UCSD-AML1 (cell line): ENCODE measurements around the gene HOXA7.
A peak's percentile ranks its signal among the peaks of the same experiment; 100 is the strongest.

Experiments used
- DNase-seq: peaks from one replicate; lab custom pipeline; 2025; ENCODE audit not compliant: unreplicated experiment; lab: John Stamatoyannopoulos, UW

HOXA7 gene

GRCh38 chr7:27171637-27172314 is 15.3 kb upstream of the HOXA7 start:
- DNase-seq: peak; percentile 30

- peak; percentile 30 for DNase-seq
Observed at GRCh38 chr7:27171325-27171636, 14.8 kb upstream of the HOXA7 start.

DNA sequence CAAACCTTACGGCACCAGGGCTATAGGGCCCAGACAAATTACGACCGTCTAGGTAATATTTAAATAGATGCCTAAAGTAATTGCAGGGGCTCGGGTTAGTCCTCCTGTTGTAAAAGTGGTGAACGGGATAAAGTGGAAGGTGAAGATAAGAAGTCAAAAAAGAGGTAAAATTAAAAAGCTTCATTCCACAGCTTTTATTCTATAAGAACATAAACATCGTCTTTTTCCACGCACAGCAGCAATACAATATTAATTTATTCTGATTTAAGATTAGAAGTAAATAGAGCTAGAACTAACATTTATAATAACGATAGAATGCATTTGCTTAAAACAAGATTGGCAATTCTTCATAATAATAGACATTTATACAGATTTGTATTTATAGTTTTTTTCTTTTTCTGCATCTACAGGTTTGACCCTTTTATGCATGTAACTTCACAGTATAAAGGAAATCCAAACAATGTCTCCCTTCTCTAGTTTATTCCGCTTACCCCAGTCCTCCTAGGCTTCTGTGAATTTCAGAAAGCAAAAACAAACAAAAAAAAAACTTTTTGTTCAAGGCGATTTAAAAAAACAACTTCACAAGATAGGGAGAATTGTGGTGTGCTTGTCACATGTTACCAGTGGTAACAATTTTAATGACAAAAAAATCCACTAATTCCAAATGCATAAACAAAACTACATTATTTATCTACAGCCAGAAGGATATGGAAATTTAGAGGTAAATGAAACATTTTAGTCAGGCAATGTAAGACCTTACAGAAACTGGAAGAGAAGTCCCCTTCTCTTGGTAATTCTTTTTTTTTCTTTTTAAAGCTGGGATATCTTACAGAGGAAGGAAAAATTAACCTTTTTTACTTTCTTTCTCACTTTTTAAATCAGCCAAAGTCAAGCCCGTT is 14.2 kb upstream of the HOXA7 start:
- no peak for DNase-seq

GRCh38 chr7:27169658-27170425 is 13.4 kb upstream of the HOXA7 start:
- DNase-seq: peak; percentile 44

- DNase-seq: peak; percentile 66
Observed at GRCh38 chr7:27168265-27168947, 11.9 kb upstream of the HOXA7 start.

DNA sequence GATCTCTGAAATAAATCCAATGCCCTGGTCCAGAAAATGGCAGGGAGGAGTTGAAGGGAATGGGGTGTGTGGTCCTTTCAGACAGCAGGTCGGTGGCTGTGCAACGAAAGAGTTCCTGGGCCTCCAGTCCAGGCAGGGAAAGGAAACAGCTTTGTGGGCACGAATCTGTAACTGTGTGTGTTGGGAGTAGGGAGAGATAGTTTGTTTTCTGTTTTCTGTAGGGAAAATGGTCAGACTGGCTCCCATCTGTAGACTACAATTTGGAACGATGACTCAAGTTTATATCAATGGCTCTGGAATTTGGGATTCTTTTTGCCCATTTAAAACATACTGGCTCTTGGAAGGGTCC is 11.4 kb upstream of the HOXA7 start:
- DNase-seq: no peak

GRCh38 chr7:27166531-27167505 is 10.3 kb upstream of the HOXA7 start:
- DNase-seq: peak; percentile 69

DNA sequence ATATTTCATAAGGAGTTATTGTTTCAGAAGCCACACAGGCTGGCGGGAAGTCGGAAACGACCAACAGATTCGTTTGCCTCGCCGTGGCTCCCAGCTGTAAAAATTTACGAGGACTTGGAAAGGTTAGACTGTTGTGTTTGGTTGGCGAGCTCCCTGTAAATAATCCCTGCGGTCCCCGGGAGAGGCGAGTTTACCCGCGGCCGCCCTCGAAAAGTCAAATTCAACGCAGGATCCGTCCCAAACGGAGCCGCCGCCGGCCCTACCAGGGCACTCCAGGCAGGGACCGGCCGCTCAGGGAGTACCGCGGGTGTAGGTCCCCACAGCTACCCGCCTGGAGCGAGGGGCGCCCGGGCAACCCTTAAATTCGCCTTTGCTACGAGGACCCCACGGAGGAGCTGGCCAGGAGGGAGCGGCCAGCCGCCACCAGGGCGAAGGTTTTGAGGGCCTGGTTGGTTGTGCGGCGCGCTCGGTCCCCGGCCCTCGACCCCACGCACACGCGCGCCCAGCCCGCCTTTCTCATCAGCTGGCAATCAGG is 9.6 kb upstream of the HOXA7 start:
- no peak for DNase-seq

DNA sequence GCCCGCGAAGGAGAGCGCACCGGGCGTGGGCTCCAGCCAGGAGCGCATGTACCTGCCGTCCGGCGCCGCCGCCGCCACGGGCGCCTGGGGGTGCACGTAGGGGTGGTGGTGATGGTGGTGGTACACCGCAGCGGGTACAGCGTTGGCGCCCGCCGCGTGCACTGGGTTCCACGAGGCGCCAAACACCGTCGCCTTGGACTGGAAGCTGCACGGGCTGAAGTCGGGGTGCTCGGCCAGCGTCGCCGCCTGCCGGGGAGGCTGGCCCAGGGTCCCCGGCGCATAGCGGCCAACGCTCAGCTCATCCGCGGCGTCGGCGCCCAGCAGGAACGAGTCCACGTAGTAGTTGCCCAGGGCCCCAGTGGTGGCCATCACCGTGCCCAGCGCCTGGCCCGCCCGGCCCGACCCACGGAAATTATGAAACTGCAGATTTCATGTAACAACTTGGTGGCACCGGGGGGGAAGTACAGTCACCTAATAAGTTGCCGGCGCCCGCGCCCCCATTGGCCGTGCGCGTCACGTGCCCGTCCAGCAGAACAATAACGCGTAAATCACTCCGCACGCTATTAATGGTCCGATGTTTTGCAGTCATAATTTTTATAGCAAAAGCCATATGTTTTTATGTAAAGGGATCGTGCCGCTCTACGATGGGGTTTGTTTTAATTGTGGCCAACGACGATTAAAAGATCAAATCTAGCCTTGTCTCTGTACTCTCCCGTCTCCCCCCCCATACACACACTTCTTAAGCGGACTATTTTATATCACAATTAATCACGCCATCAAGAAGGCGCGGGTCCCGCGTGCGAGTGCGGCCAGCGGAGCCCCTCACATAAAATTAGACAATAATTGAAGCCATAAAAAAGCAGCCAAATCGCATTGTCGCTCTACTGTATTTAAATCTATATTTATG is 8.9 kb upstream of the HOXA7 start, which contains the start of gene HOXA9:
HOXA9 (minus strand) TSS at position 449 of the 907 bp plus-strand sequence; CDS start at position 369, 80 bp downstream.
- no peak for DNase-seq

- DNase-seq: no peak
Observed at GRCh38 chr7:27164367-27165088, 8.1 kb upstream of the HOXA7 start.

DNA sequence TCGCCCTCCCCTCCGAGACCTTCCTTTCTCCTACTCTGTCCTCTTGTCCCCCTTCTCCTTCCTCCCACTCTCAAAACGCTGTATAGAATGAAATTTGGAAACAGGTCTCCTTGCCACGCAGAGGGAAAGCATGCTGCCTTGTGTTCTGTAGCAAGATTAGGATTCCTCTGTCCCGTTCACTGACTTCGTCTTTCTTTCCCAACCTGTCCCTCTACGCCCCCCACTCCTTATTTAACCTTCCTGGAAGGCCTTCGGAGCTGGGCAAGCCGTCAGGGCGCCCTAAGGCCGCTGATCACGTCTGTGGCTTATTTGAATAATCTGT is 7.5 kb upstream of the HOXA7 start:
- DNase-seq: no peak

DNA sequence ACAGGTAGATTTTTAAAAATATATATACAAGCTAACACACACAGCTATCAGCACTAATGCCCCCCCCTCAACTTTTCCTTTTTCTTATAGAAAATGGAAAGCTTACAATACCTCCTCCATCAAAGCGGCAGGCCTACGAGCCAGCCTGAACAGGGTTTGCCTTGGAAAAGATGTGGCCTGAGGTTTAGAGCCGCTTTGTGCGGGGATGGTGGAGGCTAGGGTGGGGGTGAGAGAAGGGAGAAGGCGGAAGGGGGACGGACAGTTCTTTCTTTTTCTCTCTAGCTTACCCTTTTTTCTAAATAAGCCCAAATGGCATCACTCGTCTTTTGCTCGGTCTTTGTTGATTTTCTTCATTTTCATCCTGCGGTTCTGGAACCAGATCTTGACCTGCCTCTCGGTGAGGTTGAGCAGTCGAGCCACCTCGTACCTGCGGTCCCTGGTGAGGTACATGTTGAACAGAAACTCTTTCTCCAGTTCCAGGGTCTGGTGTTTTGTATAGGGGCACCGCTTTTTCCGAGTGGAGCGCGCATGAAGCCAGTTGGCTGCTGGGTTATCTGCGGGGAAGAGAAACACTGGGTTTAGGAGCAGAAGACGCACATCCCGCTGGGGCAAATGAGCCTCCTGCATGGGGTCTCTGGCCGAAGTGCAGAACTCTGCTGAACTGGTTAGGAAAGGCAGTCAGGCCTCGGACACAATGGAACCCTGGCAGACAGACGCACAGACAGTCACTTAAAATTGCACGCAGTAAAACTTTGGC is 7.0 kb upstream of the HOXA7 start:
- no peak for DNase-seq

DNA sequence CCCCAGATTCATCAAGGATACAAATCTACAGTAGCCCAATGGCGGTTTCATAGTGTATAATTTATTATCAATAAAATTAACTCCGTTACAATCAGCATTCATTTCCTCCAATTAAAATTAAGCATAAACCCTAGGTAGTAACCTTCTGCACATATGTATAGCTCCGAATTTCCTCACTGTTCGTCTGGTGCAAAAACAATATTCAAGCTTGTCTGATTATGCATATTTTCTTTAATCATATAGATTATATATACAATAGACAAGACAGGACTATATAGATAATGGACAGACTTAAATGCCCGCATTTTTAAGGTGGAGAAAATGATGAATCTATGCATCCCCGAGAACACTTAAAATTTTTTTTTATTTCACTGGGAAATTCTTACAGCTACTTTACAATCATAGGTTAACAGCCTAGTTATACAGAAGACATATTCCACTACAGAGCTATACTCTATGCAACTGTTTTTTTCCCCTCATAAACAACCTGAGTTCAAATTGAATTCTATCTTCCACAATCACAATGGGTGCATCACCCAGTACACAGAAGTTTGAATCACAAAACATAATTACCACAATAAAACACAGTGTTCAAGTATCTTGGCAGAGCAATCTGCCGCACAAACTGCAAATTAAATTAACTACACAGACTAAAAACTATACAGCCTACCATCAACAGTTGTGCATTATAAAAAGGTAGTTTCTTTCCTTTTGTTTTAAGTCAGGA is 6.2 kb upstream of the HOXA7 start:
- DNase-seq: no peak

DNA sequence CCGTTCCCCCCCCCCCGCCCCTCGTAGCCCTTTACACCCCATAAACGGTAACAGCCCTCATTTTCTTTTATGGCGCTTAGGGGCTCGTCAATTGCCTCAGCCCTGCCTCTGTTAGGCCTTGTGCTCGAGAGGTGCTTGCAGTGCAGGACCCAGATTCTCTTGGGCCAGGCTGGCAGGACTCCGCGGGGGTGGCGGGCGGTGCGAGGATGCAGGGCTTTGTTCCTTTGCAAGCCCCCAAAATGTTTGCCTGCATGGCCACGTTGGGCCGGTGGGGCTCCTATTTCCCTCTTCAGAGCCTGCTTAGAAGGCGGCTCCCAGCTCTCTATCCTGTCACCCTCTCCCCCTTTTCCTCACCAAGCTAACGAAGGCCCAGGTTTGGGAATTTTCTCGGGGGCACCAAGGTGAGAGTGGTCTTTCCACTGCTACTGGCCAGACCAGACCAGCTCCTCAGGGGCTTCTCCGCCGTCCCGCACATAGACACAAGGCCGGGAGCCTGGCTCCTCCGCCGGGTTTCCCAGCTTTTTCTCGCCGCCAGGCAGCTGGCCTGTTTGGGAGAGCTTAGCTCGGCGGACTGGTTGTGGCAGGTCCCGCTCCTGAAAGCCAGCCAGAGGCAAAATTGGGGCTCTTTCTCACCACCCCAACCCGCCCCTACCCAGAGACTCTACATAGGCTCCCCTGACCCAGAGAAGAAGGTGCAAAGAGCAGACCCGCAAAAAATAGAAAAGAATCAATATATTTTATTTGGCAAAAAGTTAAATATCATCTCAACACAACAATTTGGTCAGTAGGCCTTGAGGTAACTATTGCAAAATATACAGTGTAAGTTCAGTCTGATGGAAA is 5.5 kb upstream of the HOXA7 start:
- DNase-seq: no peak

GRCh38 chr7:27161214-27161720 is 4.8 kb upstream of the HOXA7 start:
- DNase-seq: peak; percentile 65
